Inflammatory macrophage treated with lipopolysaccharide for 4 hours (primary cell): ENCODE data around the gene PEAR1.
"Not testable (repeated sequence)": the region's sequence is repeated elsewhere in the genome, so short reads cannot be mapped to it uniquely, and the experiment has no call there.

Experiments used
- DNase-seq: peaks from one replicate; pipeline ENCODE4 v3.0.0-alpha.2; 2020

PEAR1 gene

DNA sequence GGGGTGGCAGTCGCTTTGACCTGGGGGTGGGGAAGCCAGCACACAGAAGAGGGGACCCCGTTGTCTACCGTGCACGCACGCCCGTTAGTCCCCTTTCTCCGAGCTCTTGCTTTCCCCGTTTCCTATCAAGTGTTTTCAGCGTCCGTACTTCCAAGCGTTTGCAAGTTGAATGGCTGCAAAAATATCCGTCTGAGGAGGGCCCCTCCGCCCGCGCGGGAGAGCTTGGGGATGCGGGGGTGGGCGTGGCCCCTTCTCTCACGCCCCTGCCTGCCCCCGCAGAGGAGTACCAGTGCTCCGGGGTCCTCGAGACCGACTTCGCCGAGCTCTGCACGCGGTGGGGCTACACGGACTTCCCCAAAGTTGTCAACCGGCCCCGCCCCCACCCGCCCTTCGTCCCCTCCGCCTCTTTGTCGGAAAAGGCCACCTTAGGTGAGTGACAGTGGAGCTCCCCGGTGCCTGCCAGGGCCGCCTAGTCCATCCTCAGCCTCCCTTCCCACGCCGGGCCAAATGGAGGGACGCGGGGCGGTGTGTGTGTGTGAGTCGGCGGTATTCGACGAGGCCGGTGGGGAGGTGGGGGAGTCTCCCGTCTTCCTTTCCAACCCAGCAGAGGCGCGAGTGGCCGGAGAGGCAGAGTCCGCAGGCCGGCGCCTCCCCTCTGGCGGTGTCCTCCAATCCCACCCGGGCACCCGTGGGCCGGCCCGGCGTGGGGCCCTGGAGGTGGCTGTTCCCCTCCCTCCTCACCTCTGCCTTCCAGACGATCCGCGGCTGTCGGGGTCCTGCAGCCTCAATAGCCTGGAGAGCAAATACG is 30.4 kb downstream of the PEAR1 start:
- DNase-seq = no peak

DNA sequence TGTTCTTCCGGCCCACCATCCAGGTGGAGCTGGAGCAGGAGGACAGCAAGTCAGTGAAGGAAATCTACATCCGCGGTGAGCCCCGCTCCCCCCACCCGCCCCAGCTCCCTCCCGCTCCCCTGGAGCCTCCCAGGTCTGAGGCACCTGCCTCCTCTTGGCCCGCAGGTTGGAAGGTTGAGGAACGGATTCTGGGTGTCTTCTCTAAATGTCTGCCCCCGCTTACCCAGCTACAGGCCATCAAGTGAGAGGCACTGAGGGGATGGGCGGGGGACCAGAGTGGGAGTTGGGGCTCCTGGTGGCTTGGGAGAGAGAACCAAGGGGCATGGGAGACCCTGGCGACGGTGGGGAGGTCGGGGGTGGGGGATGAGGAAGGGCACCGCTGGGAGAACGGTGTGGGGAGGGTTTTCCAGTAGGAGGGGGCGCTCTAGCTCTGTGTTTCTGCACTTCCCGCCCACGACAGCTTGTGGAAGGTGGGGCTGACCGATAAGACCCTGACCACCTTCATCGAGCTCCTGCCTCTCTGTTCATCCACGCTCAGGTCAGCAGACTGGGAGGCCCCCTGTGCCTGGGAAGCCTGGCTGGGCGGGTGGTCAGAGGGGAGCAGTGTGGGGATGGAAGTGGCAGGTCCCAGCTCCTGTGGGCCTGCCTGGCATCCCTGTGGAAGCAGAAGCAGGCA is 31.1 kb downstream of the PEAR1 start:
- no peak for DNase-seq

DNA sequence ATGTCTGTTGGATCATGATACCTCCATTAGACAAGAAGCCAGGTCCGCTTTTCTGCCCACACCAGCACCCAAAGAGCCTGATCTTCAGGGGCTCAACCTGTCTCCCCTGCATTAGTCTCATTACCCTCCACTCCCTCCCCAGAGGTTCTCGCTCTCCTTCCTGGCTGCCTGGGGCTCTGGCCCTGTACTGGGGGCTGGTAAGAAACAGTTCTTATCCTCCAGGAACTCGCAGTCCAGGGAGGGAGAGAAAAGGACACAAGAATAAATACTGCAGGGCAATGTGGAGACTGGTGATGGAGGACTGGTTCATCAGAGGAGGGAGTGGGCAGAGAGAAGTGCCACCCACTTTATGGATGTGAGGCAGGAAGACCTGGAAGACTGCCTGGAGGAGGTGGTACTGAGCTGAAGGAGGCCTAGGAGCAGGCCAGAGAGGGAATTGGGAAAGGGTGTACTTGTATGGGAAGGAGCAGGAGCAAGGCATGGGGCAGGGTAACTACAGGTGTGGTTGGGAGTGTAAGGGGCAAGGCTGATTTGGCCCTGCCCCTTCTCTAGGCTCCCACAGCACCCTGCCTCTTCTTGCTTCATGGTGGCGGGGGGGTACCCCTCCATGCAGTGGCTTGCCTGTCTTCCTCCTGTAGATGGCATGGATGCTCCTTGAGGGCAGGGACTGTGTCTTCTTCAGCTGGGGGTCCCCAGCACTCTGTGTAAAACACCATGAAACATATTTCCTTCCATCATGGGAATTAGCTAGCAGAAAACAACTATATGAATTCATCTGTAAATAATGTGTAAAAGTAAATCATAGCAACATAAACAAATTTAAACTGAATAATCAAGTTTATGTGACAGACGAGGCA is 31.9 kb downstream of the PEAR1 start:
- DNase-seq = no peak

DNA sequence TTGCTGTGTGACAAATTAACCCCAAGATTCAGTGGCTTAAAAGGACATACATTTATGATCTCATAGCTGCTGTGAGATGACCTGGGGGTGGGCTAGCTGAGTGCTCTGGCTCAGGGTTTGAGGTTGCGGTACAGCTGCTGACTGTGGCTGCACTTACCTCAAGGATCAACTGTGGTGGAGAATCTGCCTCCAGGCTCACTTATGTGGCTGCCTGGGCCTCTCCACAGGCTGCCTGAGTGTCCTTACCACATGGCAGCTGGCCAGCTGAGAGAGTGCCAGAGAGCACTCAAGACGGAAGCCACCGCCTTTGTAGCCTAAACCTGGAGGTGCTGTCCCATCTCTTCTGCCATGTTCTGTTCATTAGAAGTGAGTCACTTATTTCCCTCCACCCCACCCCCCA is 32.7 kb downstream of the PEAR1 start:
- DNase-seq = no peak

DNA sequence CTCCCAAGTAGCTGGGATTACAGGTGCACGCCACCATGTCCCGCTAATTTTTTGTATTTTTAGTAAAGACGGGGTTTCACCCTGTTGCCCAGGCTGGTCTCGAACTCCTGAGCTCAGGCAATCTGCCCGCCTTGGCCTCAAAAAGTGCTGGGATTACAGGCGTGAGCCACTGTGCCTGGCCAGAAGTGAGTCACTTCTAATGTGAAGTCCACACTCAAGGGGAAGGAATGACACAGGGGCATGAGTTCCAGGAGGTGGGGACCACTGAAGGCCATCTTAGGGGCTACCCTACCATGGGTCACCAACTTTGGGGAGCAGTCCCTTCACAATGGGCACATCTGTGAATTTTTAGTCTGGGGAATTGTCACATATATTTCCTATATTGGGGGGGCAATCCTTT is 33.2 kb downstream of the PEAR1 start:
- not testable (repeated sequence) for DNase-seq

DNA sequence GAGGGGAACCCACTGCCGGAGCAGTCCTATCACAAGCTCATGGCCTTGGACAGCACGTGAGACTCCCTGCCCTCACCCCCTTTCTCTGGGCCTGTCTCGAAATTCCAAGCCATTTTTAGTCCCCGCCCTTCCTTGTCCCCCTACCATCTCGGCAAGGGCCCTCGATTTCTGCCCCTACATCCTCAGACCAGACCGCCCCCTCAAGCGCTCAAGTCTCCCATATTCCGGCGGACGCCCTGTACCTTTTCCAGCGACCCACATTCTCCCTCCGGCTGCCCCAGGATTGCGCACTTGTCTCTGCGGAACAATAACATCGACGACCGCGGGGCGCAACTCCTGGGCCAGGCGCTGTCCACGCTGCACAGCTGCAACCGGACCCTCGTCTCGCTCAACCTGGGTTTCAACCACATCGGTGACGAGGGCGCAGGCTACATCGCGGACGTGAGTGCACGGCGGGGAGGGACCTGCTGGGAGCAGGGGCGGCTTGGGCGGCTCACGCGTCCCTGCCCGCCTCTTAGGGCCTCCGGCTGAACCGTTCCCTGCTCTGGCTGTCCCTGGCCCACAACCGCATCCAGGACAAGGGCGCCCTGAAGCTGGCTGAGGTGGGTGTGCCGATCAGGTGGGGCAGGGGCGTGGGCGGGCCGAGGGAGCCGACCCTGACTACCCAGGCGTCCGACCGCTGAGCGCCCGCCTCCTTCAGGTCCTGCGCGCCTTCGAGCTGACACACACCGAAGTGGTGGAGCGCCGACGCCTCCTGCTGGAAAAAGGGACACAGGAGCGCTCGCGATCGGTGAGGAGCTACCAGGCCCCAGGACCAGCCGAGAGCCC is 33.9 kb downstream of the PEAR1 start:
- peak; percentile 70 for DNase-seq

DNA sequence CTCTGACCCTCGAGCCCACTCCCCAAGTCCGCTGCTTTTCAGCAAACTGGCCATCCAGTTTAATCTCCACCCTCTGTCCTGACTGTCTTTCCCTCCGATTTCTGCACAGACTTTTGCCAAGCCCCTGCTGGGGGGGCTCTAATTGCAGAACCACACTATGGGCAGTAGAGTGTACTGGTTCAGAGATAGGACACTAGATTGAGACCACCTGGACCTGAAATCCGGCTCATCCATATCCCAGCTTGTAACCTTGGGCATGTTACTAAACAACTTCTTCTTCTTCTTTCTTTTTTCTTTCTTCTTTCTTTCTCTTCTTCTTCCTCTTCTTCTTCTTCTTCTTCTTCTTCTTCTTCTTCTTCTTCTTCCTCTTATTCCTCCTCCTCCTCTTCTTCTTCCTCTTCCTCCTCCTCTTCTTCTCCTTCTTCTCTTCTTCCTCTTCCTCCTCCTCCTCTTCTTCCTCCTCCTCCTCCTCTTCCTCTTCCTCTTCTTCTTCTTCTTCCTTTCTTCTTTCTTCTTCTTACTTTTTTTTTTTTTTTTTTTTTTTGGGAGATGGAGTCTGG is 34.6 kb downstream of the PEAR1 start:
- no peak for DNase-seq

DNA sequence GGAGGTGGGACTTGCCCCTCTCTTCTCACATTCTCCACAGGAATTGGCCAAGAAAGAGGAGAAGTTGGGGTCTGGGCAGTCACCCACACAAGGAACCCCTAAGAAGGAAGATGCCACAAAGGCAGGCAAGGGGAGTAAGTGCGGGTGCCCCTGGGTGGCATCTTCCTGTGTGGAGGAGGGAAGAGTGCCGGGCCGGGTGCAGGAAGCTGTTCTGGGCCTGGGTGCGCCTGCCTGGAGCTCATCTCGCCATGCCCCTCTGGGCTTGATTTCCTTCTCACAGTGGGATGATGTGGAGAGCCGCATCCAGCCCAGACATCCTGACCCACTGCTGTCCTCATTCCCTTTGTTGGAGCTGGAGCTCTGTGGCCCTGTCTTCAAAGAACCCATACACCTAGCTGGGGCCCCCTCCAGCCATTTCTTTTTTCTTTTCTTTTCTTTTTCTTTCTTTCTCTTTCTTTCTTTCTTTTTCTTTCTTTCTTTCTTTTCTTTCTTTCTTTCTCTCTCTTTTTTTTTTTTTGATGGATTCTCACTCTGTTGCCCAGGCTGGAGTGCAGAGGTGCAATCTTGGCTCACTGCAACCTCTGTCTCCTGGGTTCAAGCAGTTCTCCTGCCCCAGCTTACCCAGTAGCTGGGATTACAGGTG is 36.2 kb downstream of the PEAR1 start:
- no peak for DNase-seq

DNA sequence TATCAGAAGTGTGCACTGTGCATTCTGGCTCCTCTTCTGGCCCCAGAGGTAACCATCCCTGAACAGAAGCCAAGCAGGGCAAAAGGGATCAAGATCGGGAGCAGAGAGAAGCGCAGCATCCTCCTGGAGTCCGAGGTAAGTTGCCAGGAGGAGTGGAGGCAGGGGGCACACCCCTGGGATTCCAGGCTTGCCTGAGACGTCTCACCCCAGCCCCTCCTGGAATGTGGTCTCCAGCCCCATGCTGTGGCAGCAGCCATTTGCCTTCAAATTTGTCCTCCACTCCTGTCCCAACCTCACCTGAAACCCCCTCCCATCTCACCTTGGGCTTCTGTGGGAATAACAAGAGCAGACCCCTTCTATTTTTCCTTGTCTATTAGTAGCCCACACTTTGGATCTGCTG is 37.0 kb downstream of the PEAR1 start:
- no peak for DNase-seq

DNA sequence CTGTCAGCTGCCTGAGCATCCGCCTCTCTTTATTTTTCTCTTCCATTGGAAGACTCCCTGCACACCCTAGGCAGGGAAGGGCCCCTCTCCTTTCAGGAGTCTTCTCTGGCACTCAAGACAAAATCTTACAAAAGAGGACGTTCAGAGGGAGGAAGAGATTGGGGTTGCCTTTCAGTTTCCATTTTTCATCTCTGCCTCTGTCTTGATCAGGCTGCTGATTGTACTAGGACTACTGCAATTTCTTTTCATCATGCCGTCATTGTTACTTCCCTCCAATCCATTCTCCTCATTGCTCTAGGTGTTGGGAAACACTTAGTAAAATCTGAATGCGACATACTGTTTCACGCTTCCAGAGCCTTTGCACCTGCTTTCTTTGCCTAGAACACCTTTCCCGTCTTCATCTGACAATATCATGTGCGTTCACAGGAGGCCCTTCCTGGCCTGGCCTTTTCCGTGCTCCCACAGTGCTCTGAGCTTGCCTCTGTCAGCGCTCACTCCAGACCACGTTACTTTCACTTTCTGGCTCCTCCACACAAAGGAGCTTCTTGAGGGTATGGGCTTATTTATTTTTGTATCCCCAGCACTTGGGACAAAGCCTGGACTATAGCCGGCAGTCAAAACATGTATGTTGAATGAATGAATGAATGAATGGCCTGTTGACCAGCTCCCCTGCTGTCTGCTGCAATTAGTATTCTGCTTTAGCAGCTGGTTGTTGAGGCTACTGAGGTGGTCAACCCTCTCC is 37.9 kb downstream of the PEAR1 start:
- peak; percentile 71 for DNase-seq

DNA sequence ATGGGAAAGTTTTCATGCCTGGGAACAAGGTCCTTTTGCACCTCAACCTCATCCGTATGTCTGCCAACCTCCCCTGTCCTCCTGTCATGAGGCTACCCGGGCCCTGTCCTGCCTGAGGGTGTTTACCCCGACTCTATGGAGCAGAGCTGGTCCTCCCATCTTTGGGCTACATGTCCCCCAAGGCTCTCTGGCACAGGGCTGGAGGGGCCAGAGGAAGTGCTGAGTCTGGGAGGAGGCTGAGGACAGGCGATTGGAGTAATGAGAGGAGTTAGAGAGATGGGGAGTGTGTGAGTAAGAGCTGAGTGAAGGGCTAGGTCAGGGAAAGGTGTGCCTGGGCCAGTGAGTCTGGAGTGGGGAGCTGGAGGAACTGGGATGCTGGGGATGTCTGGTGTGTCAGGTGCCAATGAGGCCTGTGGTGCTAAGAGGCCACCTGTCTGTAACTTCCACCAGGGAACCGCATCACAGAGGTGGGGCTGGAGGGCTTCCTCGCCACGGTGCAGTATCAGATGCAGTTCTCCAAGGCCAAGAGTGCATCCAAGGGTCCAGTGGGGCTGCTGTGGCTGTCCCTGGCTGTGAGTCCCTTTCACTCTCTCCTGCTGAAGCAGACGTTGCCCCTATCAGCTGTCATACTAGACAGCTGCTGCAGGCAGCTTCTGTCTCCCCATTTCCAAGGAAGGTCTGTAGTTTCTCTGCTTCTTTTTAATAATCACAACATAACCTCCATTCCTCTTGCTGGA is 38.6 kb downstream of the PEAR1 start:
- DNase-seq = no peak

DNA sequence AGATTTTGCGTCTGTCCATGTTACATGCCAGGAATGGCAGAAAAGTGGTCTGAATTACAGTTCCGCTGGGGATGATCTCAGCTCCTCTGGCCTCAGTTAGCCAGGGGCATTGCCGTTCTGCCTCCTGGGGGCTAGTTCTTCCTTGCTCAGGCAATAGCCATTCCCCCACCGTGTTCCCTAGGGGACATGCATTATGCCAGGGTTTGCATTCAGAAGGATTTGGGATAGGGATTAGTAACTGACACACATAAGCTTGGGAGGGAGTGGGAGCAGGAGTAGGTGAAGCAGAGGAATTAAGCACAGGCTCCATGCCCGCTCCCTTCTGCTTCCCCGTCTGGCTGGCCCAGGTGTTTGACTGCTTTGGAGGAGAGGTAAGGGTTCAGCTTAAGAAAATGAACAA is 39.6 kb downstream of the PEAR1 start:
- no peak for DNase-seq

DNA sequence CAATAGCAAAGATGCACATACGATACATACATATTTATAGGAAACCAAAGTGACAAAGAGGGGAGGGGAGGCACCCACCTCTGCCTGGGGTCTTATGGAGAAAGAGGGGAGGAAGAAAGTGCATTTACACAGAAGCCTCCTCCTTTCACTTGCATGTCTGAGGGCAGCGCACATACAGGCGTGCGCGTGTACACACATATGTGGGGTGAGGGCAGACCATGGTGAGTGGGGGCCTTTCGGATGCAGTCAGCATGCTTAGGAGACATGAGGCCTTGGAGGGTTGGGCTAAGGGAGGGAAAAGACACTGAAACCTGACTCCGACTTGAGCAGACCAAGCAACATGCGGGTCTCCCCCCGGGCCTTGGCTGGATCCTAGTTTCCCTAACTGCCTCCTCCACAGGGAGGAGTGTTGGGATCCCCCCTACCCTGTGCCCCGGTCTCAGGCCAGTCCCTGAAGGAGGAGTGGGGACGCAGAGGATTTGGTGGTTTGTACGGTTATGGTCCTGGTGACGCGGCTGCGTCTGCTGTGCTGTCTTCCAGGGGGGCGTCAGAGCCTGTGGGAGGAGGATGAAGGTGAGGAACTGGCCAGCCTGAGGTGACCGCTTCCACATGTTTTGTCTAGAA is 42.1 kb downstream of the PEAR1 start:
- no peak for DNase-seq

DNA sequence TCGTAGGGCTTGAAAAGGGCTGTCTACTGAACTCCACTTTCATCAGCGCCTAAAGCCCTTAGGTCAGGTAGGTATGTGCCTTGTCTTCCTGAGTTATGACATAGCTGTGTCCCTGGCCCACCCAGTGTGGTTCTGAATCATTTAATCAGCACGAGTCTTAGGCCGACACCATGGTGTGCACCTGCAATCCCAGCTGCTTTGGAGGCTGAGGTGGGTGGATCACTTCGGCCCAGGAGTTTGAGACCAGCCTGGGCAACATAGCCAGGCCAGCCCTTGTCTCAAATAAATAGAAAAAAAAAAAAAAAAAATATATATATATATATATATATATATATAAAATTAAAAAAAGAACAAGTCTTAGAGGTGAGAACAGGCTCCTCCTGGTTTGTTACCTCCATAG is 42.7 kb downstream of the PEAR1 start:
- DNase-seq = no peak

DNA sequence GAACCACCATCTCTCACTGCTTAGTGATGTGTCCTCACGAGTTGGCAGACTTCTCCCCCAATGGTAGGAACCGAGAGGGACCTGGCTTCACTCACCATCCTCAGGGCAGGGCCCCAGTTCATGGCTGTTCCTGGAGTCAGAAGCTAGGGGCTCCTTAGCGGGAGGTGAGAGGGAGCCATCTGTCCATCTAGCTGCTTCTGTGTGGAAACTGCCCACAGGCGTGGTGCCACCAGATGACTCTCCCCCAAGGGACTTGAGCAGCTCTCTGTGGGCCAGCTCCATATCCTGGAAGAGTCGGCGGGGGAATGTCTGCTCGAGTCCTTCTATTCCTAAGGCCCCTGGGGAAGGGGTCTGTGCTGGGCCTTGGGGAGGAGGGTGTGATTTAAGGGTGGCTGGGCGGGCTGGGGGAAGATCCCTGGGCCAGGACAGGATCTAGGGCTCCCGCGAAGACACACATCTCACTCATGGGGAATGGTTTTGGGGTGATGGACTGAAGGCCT is 43.3 kb downstream of the PEAR1 start:
- no peak for DNase-seq

DNA sequence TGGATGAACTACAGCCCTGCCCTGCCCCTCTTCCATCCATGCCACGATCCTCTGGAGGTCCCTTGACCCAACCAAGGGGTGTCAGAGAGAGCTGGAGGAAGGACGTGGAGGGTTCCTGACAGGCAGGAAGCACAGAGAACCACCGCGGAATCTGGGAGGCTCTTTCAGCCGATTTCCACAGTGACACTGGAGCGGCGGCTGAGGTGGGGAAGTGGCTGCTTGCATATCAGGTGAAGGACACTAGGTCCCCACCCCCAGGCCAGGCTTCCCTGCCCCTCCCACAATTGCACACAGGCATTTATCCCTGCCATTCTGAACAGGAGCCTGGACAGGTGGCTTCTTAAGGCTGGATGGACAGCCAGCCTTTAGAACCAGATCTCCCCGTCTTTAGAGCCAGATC is 44.4 kb downstream of the PEAR1 start:
- no peak for DNase-seq

DNA sequence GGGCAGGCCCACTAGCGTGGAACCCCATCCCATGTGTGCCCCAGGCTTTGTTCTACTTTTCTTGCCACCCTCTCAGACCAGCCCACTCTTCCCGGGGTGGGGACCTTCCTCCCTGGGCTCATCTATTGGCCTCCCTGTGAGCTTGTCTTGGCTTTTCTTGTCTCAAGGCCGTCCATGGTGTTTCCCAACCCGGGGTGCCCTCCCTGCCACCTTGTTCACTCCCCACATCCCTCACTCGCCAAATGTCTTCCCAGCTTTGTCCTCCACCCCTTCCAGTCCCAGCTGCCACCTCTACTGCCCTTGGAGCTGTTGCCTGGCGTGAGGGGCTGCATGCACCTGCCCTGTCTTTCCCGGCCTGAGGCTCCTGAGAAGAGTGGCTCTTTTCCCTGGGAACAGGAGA is 45.3 kb downstream of the PEAR1 start:
- no peak for DNase-seq

DNA sequence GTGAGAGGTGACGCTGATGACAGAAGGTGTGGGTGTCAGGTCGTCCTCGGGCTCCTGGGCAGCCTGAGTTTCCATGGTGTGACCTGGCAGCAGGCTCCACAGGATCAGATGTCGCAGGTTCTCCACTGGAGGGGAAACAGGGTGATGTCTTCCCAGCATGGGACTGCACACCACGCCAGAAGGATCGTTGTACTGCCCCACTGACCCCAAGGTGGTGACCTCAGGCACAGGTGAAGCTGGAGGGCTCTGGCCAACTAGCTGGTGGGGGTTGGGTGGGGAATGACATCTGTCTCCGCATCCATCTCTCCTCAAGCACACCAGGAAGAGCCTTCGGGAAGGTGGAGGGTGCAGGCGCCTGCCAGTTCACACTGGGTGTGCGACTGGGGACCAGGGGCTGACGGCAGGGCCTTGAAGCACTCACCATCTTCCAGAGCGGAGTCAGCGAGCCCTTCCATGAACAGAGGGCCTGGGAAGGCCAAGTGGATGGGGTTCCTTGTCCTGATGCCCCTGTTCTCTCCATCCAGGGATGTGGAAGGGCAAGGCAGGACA is 46.3 kb downstream of the PEAR1 start:
- no peak for DNase-seq

DNA sequence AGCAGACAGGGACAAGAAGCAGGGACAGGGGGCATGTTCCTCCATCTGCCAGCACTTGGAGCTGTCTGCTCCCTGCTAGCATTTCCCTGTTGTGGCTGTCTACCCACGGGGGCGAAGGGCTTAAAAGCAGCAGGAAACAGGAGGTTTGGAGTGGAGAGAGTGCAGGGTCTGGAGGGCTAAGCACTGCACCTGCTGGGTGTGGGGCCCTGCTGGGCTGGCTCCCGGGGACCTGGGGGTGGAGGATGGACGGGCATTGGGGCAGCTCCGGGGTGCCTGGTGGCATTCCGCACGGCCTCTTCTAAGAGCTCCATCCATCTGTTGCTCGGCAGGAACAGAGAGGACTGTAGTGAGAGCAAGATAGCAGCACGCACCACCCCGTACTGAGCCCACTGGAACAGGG is 48.2 kb downstream of the PEAR1 start:
- DNase-seq = no peak
